GM12872 (cell line): Measurements from ENCODE around the gene DST.

Experiments
- TF ChIP-seq, protein P1 (sequence below): IDR thresholded peaks from 3 replicates; pipeline ENCODE4 v1.5.1; 2011; ENCODE audit warnings: low read depth, mild to moderate bottlenecking, low read length, moderate library complexity; ENCODE audit not compliant: insufficient read depth

Gene DST

DNA sequence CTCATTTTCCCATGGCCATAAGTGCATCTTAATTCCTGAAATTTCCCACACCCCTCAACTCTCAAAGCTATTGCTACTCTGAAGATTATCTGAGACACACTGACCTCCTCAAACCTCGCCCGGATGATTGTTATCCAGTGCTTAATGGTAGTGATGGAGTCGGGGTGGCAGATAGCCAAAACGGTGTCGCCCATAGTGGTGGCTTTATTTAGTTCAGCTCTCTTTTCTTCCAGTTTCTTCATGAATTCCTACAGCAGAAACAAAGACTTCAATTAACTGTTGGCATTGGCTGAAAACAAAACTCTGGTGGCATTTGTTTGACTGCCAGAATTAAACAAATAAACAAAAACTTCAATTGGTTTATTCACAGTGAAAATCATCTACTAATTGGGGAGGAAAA is 165.4 kb downstream of the DST start:
- TF ChIP-seq, protein P1, sequence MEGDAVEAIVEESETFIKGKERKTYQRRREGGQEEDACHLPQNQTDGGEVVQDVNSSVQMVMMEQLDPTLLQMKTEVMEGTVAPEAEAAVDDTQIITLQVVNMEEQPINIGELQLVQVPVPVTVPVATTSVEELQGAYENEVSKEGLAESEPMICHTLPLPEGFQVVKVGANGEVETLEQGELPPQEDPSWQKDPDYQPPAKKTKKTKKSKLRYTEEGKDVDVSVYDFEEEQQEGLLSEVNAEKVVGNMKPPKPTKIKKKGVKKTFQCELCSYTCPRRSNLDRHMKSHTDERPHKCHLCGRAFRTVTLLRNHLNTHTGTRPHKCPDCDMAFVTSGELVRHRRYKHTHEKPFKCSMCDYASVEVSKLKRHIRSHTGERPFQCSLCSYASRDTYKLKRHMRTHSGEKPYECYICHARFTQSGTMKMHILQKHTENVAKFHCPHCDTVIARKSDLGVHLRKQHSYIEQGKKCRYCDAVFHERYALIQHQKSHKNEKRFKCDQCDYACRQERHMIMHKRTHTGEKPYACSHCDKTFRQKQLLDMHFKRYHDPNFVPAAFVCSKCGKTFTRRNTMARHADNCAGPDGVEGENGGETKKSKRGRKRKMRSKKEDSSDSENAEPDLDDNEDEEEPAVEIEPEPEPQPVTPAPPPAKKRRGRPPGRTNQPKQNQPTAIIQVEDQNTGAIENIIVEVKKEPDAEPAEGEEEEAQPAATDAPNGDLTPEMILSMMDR: no peak

DNA sequence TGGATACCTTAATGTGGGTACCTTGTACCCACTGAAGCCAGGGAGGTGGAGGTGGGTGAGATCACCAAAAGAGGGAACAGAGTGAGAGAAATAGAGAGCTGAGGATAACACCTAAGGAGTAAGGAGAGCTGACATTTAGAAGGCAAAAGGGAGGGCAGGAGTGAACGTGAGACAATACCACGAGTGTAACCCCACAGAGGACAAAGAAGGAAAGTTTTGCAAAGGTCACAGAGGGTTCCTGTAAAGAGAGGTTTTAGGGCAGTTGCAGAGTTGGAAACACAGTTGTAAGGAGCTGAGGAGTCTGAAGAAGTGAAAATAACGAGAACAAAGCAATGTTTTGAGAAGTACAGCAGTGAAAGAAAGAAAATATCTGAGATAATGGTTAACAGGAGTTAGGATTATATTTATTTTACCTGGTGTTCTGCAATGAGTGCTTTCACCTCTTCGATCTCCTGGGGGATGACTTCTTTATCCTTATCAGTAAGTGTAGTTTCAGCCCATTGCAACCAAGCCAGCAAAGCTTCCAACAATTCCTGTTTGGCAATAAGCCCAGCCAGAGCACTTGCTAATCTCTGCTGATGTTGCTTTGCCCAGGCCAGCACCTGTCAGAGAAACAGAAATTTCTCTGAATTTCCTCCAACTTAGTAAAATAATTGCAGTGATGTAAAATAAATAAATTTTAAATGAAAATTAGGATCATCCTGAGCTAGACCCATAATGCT is 166.8 kb downstream of the DST start:
- TF ChIP-seq, protein P1: no peak

DNA sequence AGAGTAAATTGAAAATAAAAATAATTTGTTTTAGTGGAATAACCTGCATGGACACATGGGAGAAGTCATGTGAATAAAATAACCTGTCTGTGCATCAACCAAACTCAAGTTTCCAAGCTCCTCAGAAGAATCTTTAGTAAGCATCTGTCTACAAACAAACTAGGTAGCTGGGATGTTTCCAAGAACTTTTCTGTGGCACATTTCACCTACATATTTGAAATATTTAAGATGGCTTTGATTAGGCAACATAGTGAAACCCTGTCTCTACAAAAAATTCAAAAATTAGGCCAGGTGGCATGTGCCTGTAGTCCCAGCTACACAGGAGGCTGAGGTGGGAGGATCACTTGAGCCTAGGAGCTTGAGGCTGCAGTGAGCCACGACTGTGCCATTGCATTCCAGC is 168.2 kb downstream of the DST start:
- TF ChIP-seq, protein P1: no peak

DNA sequence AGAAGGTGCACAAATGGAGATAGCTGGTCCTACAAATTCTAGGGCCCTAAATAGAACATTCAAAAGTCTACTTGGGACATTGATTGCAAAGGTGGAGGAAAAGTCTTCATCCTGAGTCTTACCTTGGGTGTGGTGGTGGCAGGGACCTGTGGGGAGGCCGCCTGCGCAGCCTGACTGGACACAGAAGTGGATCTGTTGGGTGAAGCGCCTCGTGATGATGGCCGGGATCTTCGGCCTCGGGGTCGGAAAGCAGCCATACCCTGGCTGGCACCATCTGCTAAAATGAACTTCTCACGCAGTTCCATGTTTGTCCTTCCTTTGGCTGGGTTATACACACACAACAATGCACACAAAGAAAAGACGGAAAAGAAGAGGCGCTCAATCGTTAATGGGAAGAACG is 179.2 kb downstream of the DST start:
- TF ChIP-seq, protein P1: no peak

DNA sequence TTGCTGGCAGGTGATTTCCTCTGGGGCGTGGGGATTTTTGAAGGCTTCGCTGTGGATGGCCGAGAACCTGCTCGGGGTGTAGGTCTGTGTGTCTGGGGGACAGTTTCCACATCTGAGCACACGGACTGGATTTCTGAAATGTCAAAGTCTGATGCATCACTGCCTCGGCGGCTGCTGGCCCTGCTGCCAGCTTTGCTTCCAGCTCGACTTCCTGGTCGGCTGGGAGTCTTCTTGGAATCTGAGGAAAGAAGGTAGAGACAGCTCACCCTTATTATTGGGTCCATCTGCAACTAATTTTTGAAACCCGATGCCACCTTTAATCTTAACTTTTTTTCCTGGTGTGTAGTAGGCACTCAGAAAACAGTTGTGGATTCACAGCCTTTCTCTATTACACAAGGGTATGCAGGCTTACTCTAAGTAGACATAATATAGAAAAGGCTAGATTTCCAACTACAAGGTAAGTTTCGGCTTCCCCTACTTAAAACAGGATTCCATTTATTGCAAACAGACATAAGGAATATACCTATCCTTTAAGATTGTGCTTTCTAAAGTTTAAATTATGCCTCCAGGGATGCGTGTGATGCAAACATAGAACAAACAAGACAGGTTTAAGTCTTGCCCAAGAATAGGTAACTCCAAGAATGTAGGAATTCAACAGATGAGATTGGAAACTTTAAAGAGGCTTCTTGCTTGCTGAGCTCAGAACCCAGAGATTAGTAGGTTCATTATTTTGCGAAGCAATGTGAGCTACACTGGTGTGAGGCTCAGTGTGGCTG is 183.5 kb downstream of the DST start:
- TF ChIP-seq, protein P1: no peak

DNA sequence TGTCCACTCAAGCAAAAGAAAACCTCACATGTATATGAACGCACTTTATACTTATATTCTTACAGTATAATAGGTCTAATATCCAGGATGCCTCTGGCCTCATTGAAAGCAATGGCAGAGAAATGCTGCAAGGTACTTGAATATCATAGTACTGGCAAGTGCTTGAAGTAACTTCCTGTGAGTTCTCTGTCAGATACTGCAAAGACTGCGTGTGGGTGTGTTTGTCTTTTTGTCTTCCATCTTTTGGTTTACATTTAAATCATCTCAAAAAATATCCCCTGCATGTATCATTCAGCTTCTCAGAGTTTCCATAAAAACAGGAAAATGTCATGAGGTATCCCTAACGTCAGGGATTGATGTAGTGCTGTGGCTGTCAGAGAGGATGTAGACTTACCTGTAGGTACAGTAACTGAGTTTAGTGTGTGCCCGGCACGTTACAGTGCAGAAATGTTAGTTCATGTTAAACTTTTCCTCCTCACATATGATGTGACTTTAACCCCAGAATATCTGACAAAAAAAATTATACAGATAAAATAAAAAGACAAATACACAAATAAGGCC is 184.3 kb downstream of the DST start:
- TF ChIP-seq, protein P1: no peak

DNA sequence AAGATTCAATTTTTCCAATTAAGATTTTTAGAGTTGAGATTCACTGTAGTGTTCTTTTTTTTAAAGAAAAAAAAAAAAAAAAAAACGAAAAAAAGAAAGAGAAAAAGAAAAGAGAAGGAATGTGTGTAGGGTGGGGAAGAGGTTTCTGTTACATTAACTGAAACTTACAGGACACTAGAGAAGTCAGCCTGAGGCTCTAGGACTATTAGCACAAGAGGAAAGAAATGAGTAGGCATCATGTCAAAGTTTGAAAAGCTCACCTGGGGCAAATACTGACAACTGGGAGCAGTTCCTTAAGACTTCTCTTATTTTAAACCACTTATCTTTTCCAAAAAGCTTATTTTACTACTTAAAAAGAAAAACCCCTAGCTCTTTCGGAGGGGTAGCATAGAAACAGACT is 185.9 kb downstream of the DST start:
- TF ChIP-seq, protein P1: no peak
